Endometrial microvascular endothelial cells (primary cell): ENCODE results near the gene RNF7. TPM values are rescaled to one million over a fixed set of nuclear protein-coding genes. Genes with fewer than 3 reads are reported as not detected.

Source experiments
- in situ Hi-C: cut with HindIII; loops from 2 replicates; pipeline ENCODE4 v1.10.0; 2017; ENCODE audit warnings: low sequenced_read_pairs, low pct_unique_long_range_greater_than_20kb; ENCODE audit errors: inconsistent ontology term
- total RNA-seq: library from RNA; depleted of rRNA; stranded (reverse); fragments of >200 nt; gene quantifications from one replicate; pipeline ENCODE4 v1.2.3, GENCODE V29; 2015; ENCODE audit errors: inconsistent ontology term

The RNF7 gene
- total RNA-seq, 1 donor from 2014 or later: 195 TPM

DNA sequence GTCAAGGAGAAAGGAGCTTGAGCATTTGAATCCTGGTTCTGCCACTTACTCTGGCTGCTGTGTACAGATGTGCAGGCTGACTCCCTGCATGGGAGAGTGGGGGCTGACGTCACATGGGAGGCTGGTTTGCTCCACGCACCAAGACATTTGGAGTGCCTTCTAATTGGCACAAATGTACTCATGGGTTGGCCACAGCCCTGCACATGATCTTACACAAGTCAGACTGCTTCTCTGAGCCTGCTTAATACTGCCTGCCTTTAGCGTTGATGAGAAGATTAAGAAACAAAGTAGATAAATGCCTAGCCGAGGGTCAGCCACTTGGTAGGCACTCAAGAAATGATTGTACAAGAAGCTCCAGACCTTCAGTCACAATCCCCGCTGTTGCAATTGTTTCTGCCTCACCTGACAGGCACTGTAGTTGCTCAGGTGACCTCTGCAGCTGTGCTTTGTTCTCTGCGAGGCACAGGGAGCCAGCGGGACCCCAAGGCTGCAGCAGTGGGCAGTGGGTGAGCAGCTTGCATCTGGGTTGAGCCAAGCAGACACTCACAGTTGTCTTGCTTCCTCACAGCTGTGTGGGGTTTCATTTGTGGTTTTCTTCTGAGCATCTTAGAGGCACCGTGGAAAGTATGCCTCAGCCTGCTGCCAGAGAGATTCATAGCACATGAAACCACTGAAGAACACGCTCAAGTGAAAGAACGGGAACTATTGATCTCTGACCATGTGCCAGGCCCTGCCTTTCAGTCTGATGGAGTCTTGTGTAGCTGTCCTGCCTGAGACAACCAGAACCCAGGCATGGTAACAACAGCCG is 58.2 kb downstream of the RNF7 start:
- in situ Hi-C loops: loop anchor here (25.0 kb wide), 1 partner anchor 91 kb away; the partner anchor contains the start of gene ATP1B3

Other genes with a start within 250 kb of the RNF7 start
- gene GRK7, start 25.1 kb downstream of the RNF7 start, total RNA-seq: not detected
- 159 TPM for gene ATP1B3, start 138.3 kb downstream of the RNF7 start, total RNA-seq